HG03066 (cell line): Measurements from ENCODE around the gene BHLHA15.
"Not testable (repeated sequence)": the region's sequence is repeated elsewhere in the genome, so short reads cannot be mapped to it uniquely, and the experiment has no call there.

Experiments
- ATAC-seq: cut with Tn5 transposase; IDR thresholded peaks from one replicate; pipeline ENCODE4 v1.9.1; 2021; ENCODE audit warnings: low read depth; ENCODE audit not compliant: unreplicated experiment

The BHLHA15 gene

DNA sequence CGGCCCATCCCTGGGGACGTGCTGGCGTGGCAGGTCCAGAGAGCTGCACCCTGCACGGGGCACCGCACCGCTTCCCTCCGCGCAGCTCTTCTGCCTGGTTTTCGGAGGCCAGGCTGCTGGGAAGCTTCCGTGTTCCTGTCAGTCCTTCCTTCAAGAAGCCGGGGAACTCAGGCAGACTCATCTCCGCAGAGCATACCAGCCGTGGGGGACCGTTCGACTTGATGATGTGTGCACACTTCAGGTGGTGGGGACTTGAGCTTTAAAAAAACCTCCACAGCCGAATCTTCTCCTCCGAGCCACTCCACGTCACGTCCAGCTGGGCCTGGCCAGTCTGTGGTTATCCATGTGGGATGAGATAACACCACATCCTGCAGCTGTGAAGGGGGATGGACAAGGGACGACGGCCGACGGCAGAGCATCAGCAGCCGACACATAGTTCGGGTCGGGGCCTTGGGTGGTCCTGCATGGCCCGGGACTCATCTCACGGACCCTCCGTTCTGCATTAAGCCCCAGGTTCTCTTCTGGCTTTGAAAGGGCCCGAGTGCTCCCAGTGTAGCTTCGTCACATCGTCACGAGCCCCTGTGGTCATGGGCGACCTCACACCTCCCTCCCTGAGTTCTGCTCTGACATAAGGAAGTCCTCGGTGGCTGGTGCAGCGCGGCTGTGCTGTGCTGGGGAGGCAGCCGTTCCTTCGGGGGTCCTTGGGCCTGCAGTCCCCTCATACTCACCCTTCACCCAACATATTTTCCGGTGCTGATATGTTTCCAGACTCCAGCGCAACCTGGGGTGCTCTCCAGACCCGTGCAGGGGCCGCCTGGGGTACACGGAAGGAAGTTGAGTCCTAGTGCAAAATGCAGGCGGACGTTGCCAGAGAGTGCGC lies 4.5 kb upstream of the BHLHA15 start:
- ATAC-seq: no peak

- ATAC-seq: no peak
Observed at GRCh38 chr7:98209166-98209920, 1.9 kb upstream of the BHLHA15 start.

- no peak for ATAC-seq
Observed at GRCh38 chr7:98210513-98211220, 572 bp upstream of the BHLHA15 start.

GRCh38 chr7:98211676-98212531 lies 665 bp downstream of the BHLHA15 start:
- no peak for ATAC-seq

DNA sequence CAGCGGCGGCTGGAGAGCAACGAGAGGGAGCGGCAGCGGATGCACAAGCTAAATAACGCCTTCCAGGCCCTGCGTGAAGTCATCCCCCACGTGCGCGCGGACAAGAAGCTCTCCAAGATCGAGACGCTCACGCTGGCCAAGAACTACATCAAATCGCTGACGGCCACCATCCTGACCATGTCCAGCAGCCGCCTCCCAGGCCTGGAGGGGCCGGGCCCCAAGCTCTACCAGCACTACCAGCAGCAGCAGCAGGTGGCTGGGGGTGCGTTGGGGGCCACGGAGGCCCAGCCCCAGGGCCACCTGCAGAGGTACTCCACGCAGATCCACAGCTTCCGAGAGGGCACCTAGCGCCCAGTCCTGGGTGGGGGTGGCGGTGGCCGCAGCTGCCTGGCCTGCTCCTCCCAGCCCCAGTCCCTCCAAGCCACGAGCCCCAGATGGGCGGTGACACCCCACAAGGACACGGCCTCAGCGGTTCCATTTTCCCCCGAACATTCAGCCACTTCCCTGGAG lies 1.3 kb downstream of the BHLHA15 start:
- no peak for ATAC-seq

DNA sequence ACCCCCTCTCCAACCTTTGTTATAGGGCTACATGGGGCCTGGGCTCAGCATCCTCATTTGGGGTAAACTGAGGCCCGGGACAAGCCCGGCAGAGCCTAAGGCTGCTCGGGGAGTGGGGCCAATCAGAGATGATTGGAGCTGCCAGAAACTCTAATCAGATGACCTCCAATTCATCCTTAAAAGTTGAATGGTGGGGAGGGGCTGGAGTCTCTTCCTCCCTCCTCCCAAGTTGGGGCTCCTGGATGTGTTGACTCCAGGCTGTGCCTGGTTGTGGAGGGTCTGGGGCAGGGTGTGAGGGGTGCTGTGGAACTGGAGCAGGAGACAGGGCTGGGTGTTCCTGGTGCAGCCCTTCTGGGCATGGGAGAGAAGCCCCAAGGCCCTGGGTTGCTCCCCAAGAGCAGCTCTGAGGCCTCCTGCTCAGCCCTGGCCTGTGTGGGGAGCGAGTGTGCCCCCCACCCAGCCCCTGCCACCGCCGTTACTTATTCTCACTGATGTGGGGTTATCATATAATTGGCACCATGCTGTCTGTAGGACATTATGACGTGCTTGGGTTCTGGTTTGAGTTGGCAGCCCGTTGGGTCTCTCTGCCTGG lies 2.2 kb downstream of the BHLHA15 start:
- no peak for ATAC-seq

GRCh38 chr7:98213888-98214810 lies 2.9 kb downstream of the BHLHA15 start:
- ATAC-seq: no peak

DNA sequence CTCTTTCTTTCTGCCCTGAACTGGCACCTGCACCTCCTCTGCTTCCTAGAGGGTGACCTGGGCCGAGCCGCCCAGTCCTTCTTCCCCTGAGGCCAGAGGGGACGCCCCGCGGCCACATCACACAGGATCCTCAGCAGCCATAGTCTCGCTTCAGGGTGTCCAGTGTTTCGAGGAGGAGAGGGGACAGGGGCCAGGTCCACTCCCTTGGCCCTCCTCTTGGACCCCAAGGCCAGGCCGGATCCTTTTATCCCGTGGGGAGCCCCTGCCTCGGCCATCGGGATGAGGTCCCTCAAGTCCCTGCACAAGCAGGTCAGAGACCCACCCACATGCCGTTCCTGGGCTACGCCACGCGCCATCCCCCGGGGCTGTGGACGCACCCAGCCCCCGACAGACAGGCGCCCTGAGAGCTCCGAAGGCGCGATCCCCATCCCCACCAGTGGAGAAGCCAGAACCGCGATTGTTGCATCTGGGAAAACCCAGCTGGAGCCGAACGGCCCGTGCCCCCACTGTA lies 3.6 kb downstream of the BHLHA15 start:
- ATAC-seq: no peak

DNA sequence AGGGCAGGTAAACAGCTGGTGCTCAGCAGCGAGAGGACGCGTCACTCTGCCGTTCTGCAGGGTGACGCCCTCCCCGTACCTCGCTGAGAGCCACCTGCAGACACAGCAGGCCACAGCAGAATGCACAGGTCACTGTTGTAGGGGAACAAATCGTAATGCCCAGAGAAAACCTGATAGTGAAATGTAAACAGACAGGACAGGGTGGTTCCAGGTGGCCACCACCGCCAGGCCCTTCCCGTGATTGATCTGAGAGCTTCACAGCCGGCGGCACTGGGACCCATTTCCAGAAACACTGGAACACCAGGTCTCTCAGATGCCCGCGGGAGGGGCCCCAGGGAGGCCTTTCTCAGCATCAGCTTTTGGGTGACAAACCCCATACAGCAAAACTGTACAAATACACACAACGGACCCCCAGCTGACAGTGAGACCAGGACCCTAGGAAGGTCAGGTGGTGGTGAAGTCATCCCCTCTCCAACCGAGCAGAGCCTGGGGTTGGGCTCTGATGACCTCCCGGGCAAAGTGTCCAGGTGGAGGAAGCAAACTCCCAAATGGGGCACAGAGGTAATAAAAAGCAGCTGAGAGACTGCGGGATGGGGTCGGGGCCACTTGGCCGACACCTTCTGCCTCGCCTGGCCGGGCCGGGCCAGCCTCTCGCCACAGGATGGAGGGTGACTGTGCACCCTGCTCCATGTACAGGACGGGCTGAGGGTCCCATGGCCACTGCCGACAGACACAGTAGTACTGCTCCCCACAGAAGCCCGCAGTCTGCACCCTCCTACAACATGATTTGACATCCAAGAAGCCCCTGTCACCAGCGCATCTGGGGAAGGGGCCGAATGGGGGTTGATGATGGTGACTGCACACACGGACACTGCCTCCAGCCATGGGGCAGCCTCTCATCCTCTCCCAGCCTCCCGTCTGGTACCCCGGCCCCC lies 4.6 kb downstream of the BHLHA15 start:
- ATAC-seq: no peak

GRCh38 chr7:98216941-98217622 lies 5.8 kb downstream of the BHLHA15 start:
- ATAC-seq: no peak

GRCh38 chr7:98217623-98218582 lies 6.7 kb downstream of the BHLHA15 start:
- no peak for ATAC-seq

DNA sequence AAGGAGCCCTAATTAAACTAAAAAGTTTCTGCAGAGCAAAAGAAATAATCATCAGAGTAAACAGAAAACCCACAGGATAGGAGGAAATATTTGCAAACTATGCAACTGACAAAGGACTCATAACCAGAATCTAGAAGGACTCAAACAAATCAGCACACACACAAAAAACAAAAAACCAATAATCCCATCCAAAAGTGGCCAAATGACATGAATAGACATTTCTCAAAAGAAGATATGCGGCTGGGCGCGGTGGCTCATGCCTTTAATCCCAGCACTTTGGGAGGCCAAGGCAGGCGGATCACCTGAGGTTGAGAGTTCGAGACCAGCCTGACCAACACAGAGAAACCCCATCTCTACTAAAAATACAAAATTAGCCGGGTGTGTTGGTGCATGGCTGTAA lies 8.1 kb downstream of the BHLHA15 start:
- ATAC-seq: not testable (repeated sequence)

DNA sequence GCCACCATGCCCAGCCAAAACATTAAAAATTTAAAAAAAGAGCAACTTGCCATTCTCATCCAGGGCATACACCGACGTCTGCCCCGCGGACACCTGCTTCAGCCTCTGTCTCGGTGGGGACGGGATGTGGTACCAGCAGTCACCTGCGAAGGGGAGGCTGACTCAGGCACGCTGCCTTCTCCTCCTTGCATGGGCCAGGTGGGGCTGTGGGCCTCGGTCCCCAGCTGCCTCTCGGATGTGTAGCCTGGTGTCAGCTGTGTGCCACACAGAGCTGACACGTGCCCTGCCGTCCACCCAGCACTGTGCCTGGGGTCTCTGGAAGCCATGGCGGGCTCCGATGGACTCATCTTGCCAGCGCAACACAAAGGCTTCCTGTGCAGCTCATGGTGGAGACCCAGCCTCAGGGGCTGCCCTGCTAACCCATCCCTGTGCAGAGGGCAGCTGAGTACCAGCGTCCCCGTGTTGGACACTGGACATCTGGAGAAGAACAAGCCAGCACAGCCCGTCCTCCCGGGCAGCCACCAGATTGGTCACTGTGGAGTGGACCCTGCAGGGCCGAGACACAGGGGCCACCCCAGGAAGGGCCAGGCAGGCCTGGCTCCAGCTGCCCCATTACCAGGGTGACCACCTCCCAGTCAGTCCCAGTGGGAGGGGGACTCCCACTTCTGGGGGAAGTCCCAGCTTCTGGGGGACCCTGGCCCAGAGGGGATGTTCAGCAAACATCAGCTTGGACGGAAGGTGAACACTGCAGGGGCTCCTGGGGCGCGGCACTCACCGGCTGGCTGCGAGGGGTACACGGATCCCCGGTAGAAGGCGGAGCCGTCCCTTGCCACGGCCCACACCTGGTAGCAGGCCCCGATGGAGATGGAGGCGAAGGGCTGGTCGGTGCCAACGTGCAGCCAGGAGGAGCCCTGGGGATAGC lies 10.6 kb downstream of the BHLHA15 start:
- no peak for ATAC-seq

DNA sequence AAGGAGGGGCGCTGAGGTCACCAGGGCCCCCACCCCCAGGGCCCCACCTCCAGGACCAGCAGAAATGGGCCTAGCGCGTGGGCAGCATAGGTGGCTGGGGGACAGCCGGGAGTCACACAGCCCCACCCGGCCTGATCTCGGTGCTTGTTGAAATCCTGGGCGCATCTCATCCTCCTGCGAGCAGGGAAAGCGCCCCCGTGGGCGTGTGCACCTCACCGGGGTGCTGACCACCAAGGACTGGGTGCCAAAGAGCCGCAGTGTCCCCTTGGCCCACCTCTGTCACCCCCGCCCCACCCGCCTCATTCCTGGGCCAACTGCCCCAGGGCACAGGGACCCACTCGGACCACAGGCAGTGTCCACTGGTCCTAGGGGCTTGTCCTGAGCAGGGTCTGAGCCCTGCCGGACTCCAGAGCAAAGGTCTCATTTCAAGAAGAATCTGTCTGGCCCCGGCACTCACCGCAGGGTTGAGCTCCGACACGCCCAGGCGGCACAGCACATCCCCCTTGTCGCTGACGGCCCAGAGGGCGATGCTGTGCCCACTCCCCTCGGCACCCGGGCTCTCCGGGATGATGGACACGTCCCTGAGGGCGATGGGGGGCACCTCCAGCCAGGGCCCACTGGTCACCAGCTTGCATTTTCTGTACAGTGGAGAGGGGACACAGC lies 11.4 kb downstream of the BHLHA15 start:
- ATAC-seq: no peak
